H4 (cell line): ENCODE results near the gene SEMA3F. TPM values are rescaled to one million over a fixed set of nuclear protein-coding genes. Genes with fewer than 3 reads are reported as not detected.

Experiments used
- DNase-seq: peaks from one replicate; pipeline ENCODE4 v3.0.0-alpha.2; 2015; ENCODE audit warnings: low spot score
- total RNA-seq: library from RNA; depleted of rRNA; stranded (reverse); fragments of >200 nt; shearing (Covaris generic); gene quantifications from 2 replicates; pipeline ENCODE4 v1.2.3, GENCODE V29; 2014

Gene SEMA3F
- total RNA-seq, 1 experiment from 2014 or later, result 0.33 TPM

- no peak for DNase-seq
Observed at GRCh38 chr3:50155891-50156290, 767 bp downstream of the SEMA3F start.

- no peak for DNase-seq
Observed at GRCh38 chr3:50156549-50157493, 1.7 kb downstream of the SEMA3F start.

GRCh38 chr3:50157827-50158529 is 2.9 kb downstream of the SEMA3F start:
- no peak for DNase-seq

- DNase-seq, result no peak
Observed at GRCh38 chr3:50158530-50159146, 3.5 kb downstream of the SEMA3F start.

DNA sequence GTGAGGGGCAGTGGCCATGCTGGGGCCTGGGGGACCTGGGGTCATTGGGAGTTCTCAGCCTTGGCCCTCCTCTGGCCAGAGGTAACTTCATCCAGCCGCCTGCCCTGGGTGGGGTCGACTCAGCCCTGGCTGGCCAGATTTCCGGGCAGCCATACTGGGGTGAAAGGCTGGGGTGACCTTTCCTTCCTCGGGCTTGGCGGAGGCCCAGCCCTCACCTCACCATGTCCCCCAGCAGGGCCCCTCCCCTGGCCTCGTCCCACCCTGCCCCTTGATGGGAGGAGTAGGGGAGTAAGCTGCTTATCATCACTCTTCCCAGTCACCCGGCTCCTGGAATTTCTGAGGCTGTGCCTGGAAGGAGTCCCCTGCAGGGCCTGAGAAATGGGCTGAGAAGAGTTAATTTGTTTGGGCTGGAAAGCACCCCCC is 5.4 kb downstream of the SEMA3F start:
- no peak for DNase-seq

DNA sequence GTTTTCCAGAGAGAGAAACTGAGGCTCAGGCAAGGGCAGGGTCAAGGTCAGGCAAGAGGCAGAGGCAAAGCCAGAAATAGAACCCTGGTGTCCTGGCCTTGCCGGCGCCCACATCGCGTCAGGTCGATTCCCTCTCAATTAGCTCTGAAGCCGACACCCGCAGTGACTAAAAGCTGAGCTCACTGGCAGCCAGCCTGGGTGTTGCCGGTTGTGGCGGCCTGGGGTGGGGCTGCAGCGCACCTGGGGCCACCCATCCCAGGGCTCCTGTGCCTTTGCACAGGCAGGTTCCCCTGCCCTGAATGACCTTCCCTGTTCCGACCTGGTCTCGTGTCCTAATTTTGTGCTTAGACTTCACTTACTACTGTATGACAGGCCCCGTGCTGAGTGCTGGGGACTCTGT is 6.2 kb downstream of the SEMA3F start:
- DNase-seq, result no peak

- DNase-seq, result no peak
Observed at GRCh38 chr3:50162034-50162883, 7.1 kb downstream of the SEMA3F start.

DNA sequence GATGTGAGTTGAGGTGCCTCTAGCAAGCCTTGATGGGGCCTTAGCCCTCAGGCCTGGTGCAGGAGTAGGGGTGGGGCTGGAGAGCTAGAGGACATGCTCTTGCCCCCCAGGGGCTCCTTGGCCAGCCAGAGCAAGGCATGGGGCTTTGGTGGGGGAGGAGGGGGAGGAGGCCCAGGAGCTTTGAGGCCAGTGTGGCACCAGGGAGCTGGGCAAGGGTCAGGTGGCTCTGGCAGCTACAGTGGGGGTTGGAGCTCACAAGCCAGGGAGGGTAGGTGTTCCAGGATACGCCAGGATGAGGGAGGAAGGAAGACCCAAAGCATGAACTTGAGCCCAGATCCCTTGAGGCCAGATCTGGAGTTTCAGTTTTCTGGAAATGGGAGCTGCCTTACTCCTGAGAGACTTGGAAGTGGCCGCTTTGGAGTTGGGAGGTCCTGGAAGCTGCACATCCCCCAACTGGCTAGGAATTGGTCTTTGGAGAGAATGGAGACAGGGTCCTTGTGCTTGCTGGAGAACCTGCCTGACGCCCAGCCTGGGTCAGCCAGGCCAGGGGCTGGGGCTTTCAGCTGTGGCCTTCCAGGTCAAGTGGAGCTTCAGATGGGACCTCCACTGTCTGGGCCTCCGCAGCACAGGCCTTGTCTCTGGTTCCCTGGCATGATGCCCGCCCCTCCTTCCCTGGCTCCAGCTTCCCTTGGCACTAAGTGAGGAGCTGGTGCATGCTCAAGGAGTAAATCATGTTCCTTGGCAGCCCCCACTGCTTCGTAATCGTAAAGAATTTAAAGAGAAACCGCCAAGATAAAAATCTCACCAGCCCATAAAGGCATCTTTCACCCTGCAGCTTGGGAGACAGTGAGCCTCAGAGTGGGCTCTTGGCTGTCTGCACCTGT is 8.7 kb downstream of the SEMA3F start:
- peak; percentile 77 for DNase-seq

DNA sequence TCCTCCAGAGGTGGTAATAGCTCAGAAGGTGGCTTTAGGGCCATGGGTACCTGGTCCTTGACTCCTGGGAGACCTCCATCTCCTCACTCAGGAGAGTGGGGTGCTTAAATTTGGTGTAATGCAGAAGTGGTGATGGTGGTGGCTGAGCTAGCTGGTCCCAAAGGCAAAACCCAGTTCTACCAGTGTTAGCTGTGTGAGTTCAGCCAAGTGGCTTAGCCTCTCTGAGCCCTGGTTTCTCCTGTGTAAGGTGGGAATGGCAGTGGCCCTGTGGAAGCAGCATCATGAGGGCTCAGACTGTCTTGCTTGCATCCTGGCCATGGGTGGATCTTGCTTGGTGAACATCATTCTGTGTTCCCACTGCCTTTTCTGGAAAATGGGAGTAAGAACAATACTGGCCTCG is 9.4 kb downstream of the SEMA3F start:
- no peak for DNase-seq

GRCh38 chr3:50164984-50165909 is 10.1 kb downstream of the SEMA3F start:
- no peak for DNase-seq

- DNase-seq, result no peak
Observed at GRCh38 chr3:50165910-50166538, 10.9 kb downstream of the SEMA3F start.

DNA sequence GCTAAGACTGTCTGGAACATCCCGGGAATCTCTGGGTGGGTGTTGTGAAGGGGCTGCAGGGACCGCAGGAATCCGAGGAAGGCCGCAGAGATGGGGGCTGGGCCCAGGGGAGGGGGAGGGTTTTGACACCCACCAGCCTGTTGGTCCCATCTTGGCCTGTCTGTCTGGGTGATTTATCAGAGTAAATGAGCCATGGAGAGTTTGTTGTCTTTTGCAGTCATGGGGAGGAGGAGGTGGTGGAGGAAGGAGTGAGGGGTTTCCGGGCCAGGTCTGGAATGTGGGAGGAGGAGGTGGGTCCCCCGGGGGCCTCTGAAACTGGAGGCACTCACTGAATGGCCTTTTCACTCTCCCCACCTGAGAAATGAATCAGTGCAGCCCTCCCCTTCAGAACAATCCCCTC is 11.5 kb downstream of the SEMA3F start:
- no peak for DNase-seq

- no peak for DNase-seq
Observed at GRCh38 chr3:50167069-50167840, 12.1 kb downstream of the SEMA3F start.

- DNase-seq, result no peak
Observed at GRCh38 chr3:50167841-50168209, 12.7 kb downstream of the SEMA3F start.

- DNase-seq, result no peak
Observed at GRCh38 chr3:50168388-50168787, 13.3 kb downstream of the SEMA3F start.

- no peak for DNase-seq
Observed at GRCh38 chr3:50168791-50169190, 13.7 kb downstream of the SEMA3F start.

- no peak for DNase-seq
Observed at GRCh38 chr3:50169232-50169832, 14.2 kb downstream of the SEMA3F start.

GRCh38 chr3:50169858-50170257 is 14.7 kb downstream of the SEMA3F start:
- DNase-seq, result no peak
